ENCODE measurements around the gene GSG1L2.

Gene GSG1L2

DNA sequence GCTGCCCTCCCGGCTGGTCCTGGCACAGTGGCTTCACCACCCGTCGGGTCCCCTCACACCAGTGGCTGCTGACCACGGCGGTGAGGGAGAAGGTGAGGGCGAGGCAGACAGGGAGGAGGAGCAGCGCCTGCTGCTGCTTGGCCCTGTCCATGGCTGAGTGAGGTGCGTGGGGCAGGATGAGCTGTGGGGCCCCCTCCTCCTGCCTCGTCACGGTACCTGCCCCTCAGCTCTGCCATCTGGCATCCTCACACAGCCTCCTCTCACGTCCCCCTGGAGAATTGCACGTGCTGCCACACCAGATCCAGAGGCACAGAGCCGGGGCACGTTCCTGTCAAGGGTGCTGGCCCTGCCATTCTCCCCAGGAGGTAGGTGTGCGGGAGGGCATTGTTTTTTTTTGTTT, at the start of gene GSG1L2:
TSS of gene GSG1L2 (minus strand) at position 159 of the 400 bp plus-strand sequence. CDS start at position 151, 8 bp downstream.
- no peak for DNase-seq (ENCODE audit: low read depth)

DNA sequence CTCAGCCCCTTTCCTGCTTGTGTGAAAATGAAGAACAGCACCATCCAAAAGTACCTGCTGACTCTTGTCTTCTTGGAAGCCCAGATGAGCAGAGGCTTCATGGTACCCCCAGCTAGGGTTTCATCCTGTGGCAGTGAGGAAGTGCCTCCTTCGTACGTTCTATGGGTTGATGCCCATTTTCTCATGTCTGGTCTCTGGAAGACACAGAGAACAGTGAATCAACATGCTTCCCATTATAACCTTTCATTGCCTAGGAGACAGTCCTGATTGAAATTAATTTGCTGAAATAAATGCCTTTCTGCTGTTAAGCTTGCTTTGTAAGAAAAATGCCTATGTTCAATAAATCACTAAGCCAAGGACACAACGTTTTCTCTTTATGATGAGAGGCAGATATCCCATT, 46.7 kb upstream of the GSG1L2 start:
- no peak for DNase-seq (ENCODE audit: low read depth)

DNA sequence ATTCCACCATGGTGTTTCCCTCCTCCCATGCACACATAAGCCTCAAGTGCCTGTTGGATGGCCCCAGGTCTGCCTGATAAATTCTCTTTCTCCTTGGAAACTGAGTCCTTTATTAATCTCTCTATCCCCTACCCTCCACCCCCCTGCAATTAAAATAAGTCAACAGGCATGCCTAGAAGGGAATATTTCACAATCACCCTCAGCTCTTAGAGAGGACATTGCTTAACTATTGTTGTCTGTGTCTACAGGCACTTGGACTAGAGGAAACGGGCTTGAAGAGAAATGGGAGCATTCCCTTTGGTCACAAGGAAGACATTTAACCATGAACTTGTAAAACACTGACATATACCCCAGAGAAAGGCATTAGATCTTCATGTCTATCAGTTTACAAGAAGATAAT, 43.7 kb upstream of the GSG1L2 start:
- DNase-seq (ENCODE audit: low read depth) = no peak

DNA sequence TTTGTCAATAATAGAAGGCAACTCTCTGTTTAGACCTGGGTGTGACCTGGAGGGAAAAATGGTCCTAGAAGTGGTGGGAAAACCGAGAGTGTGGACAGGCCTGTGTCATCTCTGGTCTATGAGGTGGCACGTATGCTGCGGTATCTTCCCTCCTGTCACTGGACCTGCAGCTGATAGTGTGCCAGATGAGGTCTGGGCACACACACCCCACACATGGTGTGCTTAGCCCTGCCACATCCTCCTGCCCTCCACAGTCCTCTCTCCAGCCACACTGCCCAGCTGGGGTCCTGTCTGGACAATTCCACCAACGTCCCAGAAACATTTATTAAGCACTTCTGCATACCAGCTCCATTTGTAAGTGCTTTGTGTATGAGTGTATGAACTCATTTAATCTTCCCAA, 41.1 kb upstream of the GSG1L2 start:
- no peak for DNase-seq (ENCODE audit: low read depth)

DNA sequence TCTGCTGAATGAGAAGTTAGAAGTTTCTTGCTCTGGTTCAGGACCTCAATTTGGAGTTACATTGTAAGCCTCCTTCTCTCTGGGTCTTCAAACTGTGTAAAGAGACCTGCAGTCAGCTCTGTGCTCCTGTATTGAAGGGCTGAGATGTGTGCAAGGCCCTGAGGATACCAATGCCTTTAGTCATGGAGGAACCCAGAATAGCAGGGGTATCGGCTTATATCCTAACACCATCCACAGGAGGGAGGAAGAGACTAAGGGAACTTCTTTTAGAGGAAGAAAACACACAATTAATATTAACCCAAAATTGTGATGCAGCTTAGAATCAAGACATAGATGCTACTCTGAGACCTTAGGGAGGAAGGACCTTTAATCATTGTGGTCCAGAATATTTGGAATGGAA, 40.3 kb upstream of the GSG1L2 start:
- DNase-seq (ENCODE audit: low read depth) = no peak

DNA sequence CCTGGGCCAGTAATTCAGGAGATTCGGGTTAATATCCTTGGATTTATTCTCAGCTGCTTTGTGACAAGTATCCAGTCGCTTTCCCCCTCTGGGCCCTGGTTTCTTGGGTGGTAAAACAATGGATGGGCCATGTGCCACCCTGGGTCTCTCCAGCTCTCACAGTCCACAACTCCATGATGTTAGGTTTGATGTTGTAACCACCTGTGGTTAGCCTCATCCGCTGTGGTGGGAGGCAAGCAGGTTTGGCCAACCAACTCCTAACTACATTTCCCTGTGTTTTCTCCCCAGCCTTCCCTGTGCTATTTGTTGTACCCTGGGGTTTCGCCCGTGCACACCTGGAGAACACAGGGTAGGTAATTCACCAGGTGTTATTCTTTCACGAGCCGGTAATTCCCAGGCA, 39.0 kb upstream of the GSG1L2 start:
- no peak for DNase-seq (ENCODE audit: low read depth)

DNA sequence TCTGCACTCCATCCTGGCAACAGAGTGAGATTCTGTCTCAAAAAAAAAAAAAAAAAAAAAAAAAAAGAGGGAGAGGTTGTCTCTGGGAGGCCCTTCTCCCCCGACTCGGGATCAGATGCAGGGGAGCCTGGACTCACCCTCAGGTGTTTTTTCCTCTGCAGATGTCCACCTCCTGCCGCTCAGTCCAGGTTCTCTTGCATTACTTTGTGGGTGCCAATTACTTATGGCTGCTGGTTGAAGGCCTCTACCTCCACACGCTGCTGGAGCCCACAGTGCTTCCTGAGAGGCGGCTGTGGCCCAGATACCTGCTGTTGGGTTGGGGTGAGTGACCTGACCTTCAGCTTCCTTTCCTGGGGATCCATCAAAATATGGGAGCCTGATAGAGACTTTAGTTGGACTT, 37.9 kb upstream of the GSG1L2 start:
- DNase-seq (ENCODE audit: low read depth) = no peak

DNA sequence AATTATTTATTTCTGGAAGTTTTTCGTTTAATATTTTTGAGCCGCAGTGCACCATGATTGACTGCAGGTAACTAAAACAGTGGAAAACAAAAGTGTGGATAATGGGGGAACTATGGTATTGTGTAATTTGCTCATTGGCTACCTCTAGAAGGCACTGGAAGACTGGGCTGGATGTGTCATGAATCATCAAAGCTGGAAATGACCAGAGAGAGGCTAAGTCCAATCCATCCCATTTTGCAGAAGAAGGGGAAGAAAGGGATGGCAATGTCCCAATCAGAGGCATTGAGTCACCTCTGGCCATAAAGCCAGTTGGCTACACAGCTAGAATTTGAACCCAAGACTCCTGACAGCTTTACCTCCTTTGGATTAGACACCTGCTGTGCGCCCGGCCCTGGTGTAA, 33.2 kb upstream of the GSG1L2 start:
- no peak for DNase-seq (ENCODE audit: low read depth)

DNA sequence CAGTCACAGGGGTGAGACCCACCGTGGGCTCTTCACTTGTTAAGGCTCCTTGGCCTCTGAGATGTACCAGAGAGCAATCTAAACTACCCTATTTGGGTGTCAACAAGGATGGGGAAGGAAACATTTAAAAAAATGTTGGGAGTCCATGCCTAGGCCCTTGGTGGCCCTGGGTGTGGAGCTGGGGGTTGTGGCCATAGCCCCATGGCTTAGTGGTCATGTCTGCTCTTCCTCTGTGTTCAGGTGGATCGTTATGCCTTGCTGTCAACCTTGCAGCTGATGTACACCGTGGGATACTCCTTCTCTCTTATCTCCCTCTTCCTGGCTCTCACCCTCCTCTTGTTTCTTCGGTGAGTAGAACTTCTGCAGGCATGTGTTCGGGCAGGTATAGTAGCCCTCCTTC, 32.4 kb upstream of the GSG1L2 start:
- DNase-seq (ENCODE audit: low read depth) = no peak

DNA sequence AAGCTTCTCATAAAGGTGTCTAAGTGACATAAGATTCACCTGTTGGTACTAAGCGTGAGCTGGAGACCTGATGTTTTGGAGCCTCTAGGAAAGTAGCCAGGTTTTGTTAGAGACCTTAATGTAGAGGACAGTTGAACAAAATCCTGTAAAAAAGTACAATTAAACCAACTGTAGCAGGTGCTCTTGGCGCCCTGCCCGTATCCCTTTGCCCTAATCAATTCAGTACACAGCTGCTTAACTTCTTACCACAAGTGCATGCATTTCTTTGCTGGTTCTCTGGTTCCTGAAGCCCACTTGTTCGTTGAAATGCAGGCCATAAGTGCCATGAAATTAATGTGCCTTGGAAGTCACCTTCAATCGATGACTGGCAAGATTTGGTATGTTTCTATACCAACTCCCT, 28.3 kb upstream of the GSG1L2 start:
- no peak for DNase-seq (ENCODE audit: low read depth)

DNA sequence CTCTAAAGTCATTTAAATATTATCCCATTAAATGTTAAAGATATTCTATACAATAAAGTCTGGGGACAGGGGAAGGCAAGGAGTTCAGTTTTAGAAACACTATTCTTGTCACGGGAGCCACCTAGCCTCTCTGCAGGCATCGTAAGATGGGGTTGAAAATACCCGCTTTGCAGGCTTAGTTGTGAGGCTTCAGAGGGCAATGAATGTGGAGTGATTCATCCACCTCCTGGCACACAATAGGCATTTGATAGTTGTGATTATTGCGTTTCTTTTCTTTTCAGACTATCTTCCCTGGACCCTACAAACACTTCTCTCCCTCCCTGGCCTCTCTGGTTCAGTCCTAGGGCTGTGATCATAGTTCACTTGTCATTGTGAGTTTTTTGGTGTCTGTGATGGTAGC, 23.4 kb upstream of the GSG1L2 start:
- no peak for DNase-seq (ENCODE audit: low read depth)

DNA sequence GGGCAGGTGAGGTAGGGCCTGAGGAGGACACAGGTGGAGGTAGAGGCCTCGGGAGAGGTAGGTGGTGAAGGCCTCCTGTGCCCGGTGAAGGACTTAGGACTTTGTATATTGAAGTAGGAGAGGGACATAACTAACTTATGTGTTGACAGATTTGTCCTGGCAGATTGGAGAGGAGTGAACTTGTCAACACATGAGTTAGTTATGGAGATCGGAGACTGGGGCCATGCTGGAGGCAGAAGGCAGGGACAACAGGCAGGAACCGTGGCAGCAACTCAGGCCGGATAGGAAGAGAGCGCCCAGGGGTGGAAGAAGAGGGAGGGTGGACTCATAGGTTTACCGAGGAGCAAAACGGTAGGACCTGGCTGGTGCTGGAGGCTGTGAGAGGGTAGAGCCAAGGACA, 22.3 kb upstream of the GSG1L2 start:
- no peak for DNase-seq (ENCODE audit: low read depth)

DNA sequence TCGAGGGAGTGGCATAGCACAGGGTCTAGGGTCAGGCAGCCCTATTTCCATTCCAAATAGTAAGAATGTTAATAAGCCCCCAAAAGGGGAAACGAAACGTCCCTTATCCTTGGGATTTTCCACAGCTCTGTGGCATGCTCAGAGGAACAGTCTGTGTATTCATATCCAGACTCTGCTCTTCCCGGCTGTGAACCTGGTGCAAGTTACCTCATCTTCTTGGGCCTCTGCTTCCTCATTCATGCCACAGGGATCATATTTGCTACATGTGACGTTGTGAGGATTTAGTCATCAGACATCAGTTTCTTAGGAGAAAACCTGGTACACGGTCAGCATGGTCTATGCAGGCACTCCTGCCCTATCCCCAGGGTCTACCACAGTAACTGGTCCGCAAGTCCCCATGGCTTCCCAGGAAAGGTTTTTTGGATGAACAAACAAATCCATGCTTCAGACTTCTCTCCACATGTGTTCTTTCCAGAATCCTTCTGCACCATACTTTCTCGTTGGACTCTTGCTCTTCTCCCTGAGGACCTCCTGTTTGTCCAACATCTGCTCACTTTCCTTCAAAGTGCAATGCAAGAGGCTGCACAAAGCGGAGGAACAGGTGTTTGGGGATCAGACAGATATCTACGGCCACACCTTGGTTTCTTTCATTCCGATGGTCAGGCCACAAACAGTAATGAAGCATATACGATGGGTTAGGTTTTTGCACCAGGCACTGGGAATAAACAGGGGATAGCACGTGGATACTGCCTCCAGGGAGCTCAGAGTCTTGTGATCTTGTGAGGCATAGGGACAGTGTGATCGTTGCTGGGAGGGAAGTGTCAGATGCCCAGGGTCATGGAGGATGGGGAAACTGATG, 21.5 kb upstream of the GSG1L2 start:
- DNase-seq (ENCODE audit: low read depth) = no peak

DNA sequence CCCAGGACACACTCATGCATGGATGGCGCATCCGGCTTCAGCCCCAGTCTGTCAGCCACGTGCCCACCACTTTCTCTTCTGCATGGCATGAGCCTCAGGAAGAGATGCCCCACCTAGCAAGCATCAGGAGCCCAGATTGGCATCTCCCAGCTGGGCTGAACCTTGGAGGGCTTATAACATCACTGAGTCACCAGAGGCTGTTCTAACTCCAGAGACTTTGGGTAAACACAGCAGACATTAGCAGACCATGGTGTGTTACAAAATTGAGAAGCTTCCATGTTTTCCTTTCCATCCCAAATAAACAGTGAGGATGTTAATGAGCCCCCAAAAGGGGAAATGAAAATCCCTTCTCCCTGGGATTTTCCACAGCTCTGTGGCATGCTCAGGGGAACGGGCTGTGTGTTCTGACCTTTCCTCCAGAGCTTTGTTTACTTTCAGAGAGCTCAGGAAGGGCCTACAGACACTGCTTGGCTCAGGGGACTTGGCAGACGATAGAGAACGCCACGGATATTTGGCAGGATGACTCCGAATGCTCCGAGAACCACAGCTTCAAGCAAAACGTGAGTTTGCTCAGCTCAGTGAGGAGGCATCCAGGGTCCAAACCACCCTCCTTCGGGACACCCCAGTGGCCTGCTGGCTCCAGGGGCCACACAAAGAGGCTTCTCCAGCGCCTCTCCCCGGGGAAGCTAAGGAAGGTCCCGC, 20.3 kb upstream of the GSG1L2 start:
- no peak for DNase-seq (ENCODE audit: low read depth)

DNA sequence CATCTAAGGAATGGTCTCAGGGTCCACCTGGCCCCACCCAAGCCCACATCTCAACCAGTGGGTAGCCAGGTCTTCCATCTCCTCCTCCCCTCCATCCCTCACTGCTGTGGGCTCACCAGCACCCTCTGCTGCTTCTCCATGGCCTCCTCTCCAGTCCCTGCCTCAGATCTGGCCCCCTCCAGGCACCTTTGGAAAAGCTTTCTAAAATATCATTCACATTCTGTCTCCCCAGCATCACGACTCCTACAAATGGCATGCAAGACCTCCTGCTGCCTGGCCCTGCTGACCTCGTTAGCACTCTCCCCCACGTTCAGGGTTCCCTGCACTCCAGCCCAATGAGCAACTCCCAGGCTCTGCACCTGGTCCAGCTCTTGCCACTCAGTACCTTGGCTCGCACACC, 17.6 kb upstream of the GSG1L2 start:
- DNase-seq (ENCODE audit: low read depth) = no peak

DNA sequence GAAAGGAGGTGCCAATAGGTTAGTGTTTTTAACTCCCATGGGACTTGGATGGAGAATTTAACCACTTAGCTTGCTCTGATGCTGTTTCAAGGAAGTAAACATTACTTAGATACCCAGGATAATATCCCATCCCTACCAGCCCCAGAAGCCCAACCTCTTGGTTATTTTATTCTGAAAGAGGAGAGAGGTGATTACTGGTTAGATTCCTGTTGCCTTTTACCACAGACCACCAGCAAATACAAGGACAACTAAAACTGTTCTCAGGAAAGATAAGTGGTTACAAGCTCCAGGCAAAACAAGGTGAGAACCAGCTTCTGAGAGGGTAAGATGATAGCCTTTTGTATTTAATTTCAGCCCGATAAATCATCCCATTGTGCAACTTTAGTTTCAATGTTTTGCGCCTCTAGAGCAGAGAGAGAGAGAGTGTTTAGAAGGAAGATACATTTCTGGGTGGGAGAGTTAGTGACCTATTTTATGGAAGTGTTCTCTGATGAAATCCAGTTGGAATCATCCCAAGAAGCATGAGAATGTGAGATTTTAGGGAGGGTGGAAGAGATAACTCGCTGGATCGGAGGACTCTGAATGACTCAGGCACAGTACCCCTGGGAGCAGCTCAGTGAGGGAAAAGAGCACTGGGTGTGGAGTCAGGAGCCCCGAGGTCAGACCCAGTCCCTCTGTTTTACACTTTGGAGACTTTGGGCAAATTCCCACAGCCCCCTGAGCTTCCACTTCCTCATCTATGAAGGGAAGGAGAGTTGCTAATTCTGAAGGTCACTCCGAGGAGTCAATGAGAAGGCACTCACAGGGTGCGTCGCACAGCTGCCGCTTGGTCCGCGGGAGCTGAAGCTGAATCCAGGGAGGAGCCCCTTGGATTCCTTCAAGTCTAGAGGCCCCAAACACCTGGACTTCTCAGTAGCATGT, 15.9 kb upstream of the GSG1L2 start:
- no peak for DNase-seq (ENCODE audit: low read depth)

DNA sequence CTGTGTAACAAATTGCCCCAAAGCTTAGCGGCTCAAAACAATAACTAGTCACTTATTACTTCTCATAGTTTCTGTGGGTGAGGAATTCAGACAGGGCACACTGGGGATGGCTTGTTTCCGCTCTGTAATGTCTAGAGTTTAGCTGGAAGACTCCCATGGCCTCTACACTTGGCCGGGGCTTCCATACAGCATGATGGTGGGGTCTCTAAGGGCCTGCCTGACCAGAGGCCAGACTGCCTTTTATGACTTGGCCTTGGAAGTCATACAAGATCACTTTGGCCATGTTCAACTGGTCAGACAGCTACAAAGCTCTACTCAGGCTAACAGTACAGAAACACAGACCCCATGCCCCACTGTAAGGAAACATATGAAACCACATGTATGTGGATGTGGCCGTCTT, 12.0 kb upstream of the GSG1L2 start:
- no peak for DNase-seq (ENCODE audit: low read depth)

DNA sequence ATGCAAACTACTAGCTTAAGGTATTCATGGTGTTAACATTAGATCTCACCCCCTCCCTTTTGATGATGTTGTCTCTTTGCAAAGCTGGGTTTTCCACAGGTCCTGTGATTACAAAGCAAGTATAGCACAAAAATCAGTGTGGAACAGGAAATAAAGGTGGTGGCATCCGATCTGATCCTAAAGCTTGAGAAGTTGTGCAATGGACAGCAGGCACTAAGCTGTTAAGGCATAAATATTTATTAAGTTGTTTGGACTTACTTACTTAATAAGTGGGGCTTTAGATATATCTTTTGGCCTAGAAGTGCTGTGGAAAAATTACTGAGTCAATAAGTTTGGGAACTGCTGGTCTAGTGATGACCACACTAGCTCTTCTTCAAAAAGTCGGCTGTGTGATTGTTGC, 8.8 kb upstream of the GSG1L2 start:
- no peak for DNase-seq (ENCODE audit: low read depth)

DNA sequence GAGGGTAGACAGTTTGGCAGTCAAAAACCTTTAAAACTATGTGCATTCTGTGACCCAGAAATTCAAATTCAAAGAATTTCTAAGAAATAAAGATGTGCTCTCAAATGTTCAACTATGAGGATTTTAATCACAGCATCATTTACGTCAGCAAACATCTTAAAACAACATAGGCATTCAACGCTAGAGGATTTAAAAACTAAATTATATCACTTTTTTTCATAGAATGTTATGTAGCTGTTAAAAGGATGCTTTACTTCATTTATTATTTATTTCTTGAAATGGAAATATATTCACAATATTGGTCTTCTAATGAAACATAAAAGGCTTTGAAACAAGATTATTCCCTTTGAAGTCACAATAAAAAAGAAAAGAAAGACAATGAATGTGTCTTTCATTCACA, 7.5 kb upstream of the GSG1L2 start:
- DNase-seq (ENCODE audit: low read depth) = no peak

DNA sequence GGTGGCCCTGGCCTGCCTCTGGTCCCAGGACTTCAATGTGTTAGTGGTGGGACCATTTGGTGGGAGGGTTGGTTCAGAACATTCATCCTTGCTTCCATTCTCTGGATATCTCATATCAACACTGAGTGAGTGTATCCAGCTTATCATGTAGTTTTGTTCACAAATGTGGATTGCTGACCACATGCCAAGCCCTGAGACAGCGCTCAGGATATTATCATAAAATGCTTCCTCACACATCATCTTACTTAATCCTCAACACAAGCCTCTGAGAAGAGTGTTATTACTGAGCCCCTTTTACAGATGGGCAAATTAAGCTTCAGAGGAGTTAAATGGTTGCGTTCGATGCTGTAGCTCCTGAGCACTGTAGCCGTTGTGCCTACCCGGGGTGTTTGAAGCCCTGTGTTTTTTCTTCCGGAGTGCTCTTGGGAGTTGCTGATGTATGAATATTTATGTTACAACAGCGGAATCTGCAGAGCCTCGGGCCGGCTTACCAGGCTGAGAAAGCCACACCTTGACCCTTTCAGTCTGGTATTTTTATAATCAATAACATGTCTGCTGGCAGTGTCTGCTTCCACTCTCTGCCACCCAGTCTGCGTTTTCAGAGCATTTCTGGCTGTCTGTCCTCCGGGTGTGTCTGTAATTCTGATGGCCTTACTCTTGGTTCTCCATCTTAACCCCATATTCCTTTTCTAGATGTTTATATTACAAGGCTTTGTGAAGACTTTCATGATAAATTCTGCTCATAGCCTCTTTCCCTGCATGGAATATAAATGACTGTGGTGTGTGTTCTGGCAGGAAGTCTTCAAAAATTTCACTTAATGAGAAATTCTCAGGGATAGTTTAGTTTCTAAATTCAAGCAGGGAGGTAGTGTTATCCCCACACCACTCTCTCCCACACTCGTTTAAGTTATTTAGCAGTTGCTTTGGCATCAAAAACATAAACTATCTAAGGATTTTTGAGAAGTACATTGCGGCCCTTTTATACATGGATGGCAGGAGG, 6.7 kb upstream of the GSG1L2 start:
- DNase-seq (ENCODE audit: low read depth) = no peak

DNA sequence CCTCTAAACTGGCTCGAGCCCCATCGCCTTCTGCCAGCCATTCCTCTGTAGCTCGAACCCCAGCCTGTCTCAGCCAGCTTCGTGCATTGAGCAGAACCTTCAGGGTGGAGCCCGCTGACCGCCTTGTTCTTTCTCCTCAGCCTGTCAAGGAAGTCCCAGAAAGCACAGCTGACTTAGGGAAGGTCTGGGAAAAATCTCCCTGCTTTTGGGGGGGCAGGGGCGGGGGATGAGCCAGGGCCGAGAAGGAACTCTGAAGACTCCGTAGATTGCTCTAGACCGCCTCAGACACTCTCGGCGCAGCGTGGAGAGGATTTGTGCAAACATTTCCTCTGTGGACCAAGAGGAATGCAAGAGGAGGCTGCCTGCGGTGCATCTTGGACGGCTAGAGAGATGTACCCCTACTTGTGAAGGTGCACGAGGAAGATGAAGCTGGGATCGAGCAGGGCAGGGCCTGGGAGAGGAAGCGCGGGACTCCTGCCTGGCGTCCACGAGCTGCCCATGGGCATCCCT, 3.8 kb upstream of the GSG1L2 start, which contains the start of gene GLP2R:
TSS of gene GLP2R (plus strand) at position 284 of the 510 bp plus-strand sequence. CDS start at position 424, 140 bp downstream.
- DNase-seq (ENCODE audit: low read depth) = no peak

Measured in stimulated activated CD4-positive, alpha-beta T cell treated with anti-CD3 and anti-CD28 coated beads, Interleukin-2, amount 100 ng/mL, for 4 hours (primary cell).